Right atrium auricular region (tissue), 2 donors: ENCODE measurements around the gene ANO7. TPM values are rescaled to one million over a fixed set of nuclear protein-coding genes. Genes with fewer than 3 reads are reported as not detected.

Experiments
- DNase-seq: peaks from one replicate; pipeline ENCODE4 v3.0.0-alpha.2; 2019; ENCODE audit warnings: low spot score
- H3K27ac ChIP-seq, 2 donors: fragments of 200-600 bp; sonication (generic); 1 replicate in 1 of 2; 2 replicates in 1 of 2; pipeline ENCODE4 v1.5.1; 2016 to 2019
- H3K27me3 ChIP-seq, 2 donors: fragments of 200-600 bp; sonication (generic); one replicate each; pipeline versions ENCODE4 v1.5.1 to v1.6.0; 2017 to 2019
- H3K36me3 ChIP-seq: fragments of 200-600 bp; sonication (generic); one replicate; pipeline ENCODE4 v1.5.1; 2016
- H3K4me1 ChIP-seq, 2 donors: fragments of 200-600 bp; sonication (generic); one replicate each; pipeline versions ENCODE4 v1.5.1 to v1.6.0; 2017 to 2019
- H3K4me3 ChIP-seq, 2 donors: fragments of 200-600 bp; sonication (generic); 1 replicate in 1 of 2; 2 replicates in 1 of 2; pipeline ENCODE4 v1.5.1; 2017 to 2019; ENCODE audit warnings: mild to moderate bottlenecking in 1 of 2, moderate library complexity in 1 of 2
- H3K9me3 ChIP-seq, 2 donors: fragments of 200-600 bp; sonication (generic); one replicate each; pipeline ENCODE4 v1.5.1; 2019
- total RNA-seq, 2 donors: library from RNA; depleted of rRNA; stranded (reverse); fragments of >200 nt; gene quantifications; one replicate each; pipeline ENCODE4 v1.1.0, GENCODE V29; 2016
- TF ChIP-seq, protein P1 (sequence below), 2 donors: fragments of 200-600 bp; sonication (generic); IDR thresholded peaks; one replicate each; pipeline ENCODE4 v1.5.1; 2019; ENCODE audit warnings: antibody characterized with exemption in 2 of 2

The ANO7 gene
- total RNA-seq, 2 donors from 2014 or later = 1.1 to 1.3 TPM

DNA sequence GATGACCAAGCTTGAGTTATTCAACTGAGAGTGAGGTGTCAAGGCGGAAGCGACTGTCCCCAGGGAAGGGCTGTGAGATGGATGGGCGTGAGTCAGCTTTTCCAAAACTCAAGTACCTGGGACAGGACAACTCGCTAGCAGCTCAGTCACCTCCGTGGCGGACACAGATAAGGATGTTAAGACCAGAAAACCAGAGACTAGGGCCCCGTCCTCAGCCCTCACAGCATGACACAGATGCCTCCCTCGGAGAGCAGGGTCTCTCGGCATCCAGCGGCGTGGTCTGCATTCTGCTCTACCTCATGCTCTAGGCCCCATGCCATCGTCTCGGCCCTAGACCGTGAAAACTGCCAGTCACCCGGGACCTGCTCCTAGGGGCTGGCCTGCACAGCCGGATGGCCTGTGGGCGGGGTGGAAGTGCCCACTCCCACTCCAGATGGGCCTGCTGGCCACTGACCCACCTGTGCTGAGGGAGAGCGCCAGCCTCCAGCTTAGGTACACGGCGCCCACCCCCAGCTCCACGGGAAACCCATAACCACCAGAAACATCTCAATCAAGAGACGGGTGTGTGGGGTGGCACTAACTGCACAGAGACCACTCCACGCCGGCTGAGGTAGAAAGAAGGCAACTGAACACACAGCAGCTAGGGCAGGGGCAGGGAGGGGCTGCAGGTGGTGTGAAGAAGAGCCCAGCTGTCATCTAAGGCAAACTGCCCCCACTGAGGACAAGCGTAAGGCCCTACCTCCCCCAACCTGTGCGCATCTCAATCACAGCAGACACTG lies 39.8 kb downstream of the ANO7 start:
- no peak for DNase-seq
- H3K36me3 ChIP-seq = peaks cover 60% of the 10 kb centered on the region
- peak overlapping the region; percentile 40 to 55 for H3K27ac ChIP-seq
- no peaks in the 10 kb centered on the region for H3K9me3 ChIP-seq
- H3K4me3 ChIP-seq = no peak overlapping the region
- TF ChIP-seq, protein P1, sequence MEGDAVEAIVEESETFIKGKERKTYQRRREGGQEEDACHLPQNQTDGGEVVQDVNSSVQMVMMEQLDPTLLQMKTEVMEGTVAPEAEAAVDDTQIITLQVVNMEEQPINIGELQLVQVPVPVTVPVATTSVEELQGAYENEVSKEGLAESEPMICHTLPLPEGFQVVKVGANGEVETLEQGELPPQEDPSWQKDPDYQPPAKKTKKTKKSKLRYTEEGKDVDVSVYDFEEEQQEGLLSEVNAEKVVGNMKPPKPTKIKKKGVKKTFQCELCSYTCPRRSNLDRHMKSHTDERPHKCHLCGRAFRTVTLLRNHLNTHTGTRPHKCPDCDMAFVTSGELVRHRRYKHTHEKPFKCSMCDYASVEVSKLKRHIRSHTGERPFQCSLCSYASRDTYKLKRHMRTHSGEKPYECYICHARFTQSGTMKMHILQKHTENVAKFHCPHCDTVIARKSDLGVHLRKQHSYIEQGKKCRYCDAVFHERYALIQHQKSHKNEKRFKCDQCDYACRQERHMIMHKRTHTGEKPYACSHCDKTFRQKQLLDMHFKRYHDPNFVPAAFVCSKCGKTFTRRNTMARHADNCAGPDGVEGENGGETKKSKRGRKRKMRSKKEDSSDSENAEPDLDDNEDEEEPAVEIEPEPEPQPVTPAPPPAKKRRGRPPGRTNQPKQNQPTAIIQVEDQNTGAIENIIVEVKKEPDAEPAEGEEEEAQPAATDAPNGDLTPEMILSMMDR (IDR thresholded peaks at IDR 0.05) = no peak
- H3K27me3 ChIP-seq = no peaks in the 10 kb centered on the region
- peaks cover 0 to 48% of the 10 kb centered on the region in 2 donors for H3K4me1 ChIP-seq

DNA sequence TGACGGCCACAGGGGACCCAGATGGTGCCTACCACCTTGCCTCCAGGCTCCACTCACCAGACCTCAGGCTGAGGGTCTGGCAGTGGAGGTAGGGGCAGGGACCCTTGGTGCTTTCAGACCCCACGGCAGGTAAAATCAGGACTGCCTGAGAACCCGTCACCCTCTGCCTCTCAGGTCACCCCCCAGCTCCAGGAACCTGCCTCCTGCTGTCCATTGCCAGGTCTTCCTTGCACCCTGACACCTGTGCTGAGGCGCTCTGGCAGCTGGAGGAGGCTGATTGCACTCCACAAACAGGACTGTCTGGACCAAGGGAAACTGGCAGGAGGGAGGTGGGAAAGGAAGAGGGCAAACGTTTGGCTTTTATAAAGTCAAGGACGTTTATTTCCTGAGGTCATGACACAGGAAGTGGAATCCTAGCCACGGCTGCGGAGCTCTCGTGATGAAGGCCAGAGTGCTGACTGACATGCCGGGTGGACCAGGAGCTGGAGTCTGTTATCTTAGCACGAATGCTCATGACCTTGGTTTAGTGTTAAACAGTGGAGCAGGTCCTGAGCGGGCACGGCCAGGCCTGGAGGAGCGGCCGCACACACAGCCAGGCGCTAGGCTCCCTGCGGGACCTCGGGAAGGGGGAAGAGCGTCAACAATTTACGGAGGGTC lies 40.5 kb downstream of the ANO7 start:
- H3K9me3 ChIP-seq = no peaks in the 10 kb centered on the region
- H3K27ac ChIP-seq = peak overlapping the region; percentile 13 to 55
- H3K4me3 ChIP-seq = no peak overlapping the region
- peaks cover 67% of the 10 kb centered on the region for H3K36me3 ChIP-seq
- H3K4me1 ChIP-seq = peaks cover 0 to 44% of the 10 kb centered on the region in 2 donors
- DNase-seq = no peak
- no peaks in the 10 kb centered on the region for H3K27me3 ChIP-seq
- TF ChIP-seq, protein P1 (IDR thresholded peaks at IDR 0.05) = no peak

DNA sequence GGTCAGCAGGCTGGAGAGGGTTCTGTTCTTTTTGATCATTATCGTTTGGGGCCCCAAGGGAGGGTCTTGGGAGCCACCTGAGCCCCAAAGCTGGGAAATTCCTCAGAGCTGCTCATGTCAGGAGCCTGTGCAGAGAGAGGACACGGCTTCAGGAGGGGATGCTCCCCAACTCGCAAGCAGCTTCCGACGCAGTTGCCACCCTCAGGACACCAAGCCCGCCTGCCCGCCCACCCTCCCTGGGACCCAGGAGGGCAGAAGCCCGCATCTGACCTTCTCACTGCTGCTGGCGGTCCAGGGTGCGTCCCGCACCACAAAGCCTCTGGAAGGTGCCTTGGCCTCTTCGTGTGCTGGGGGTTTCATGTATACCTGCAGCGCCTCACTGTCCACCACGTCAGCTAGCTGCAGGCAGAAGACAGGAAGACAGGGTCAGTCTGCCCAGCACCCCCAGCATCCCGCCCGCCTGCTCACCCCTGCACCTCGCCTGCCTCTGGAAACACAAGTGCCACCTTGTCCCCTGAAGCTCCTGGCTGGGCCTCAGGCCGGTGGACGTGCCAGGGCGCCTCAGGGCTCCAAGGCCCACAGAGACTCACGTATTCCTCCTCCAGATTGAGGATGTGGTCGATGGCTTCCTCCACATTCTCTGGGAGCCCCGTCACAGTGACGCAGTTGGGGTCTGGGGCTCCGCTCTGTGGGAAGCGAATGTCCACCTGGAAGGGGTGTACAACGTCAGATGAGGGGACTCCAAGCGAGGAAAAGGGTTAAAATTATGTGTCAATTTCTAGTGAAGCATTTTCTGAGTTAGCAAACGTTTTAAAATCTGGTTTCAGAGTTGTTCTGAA lies 41.3 kb downstream of the ANO7 start:
- Histone ChIP-seq H3K27ac (peak overlapping the region; percentile 13 to 55), H3K4me3 (no peak overlapping the region), H3K4me1 (peaks cover 0 to 36% of the 10 kb centered on the region in 2 donors), H3K9me3 (no peaks in the 10 kb centered on the region), H3K27me3 (no peaks in the 10 kb centered on the region), H3K36me3 (peaks cover 75% of the 10 kb centered on the region)
- TF ChIP-seq, protein P1 (IDR thresholded peaks at IDR 0.05) = no peak
- no peak for DNase-seq

DNA sequence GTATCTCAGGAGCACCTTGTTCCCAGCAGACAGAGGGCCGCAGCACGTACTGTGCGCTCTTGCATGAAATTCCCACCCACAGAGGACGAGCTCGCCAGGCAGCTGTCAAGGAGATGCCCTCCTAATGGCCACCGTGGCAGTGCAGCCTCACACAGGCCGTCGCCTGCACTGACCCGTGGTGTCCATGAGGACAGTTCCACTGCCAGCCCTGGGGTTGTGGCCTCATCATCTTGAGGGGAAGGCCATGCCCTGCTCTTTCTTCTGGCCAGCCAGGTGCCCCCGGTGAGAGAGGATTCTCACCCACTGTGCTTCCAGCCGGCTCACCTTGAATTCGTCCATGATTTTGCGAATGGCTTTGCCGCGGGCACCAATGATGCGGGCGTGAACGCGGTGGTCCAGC lies 42.0 kb downstream of the ANO7 start:
- Histone ChIP-seq H3K27me3 (no peaks in the 10 kb centered on the region), H3K27ac (no peak overlapping the region), H3K9me3 (no peaks in the 10 kb centered on the region), H3K4me3 (no peak overlapping the region), H3K4me1 (peaks cover 0 to 33% of the 10 kb centered on the region in 2 donors), H3K36me3 (peaks cover 82% of the 10 kb centered on the region)
- TF ChIP-seq, protein P1 (IDR thresholded peaks at IDR 0.05) = no peak
- DNase-seq = no peak

DNA sequence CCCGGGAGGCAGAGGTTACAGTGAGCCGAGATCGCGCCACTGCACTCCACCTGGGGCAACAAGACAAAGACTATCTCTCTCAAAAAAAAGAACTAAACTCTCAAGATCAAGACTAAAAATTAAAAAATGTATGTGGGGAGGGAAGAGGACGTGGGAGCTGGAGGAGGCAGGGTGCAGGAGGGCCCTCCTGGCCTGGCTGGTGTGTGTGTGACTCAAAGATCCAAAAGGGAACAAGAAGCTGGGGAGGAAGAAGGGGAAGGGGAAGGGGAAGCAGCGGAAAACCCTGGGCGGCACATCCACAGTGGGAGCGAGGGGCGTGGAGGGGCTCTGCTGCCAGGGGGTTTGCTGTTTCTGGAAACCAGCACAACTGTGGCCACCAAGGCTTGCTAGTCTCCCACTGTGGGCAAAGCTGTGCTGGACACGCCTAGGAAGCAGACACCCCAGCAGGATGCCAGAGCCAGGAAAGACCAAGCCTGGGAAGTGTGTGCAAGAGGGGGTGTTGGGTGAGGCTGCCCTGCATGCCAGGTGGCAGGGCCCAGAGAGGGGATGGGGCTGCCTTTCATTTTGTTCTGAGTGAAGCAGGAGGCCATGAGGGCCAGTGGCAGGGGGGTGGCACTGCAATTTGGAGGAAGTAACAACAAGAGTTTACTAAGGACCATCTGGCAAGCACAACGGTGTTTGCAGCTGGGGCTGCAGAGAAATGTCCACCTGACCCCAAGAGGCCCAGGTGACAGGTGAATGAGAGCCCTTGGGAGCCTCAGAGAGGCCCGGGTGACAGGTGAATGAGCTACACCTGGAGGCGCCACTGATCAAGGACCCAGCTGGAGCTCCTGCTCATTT lies 44.5 kb downstream of the ANO7 start:
- Histone ChIP-seq H3K4me1 (peaks cover 0 to 18% of the 10 kb centered on the region in 2 donors), H3K4me3 (no peak overlapping the region), H3K9me3 (no peaks in the 10 kb centered on the region), H3K27me3 (no peaks in the 10 kb centered on the region), H3K36me3 (peaks cover 98% of the 10 kb centered on the region), H3K27ac (no peak overlapping the region)
- TF ChIP-seq, protein P1 (IDR thresholded peaks at IDR 0.05) = no peak
- no peak for DNase-seq
